Neural progenitor cell (in vitro differentiated cells): ENCODE measurements around the gene CDC42BPA. TPM values are rescaled to one million over a fixed set of nuclear protein-coding genes. Genes with fewer than 3 reads are reported as not detected.

Experiments
- DNase-seq: peaks from one replicate; pipeline ENCODE4 v3.0.0-alpha.2; 2016; ENCODE audit warnings: low spot score
- H2AFZ ChIP-seq: fragments of 200-600 bp; sonication (generic); replicated peaks from 2 replicates; pipeline ENCODE4 v1.6.1; 2016; ENCODE audit warnings: antibody characterized with exemption
- H3F3A ChIP-seq: fragments of 200-600 bp; sonication (generic); 2 replicates; pipeline ENCODE4 v1.6.1; 2016; ENCODE audit warnings: antibody characterized with exemption, low read depth
- H3K27ac ChIP-seq: fragments of 200-600 bp; sonication (generic); 2 replicates; pipeline ENCODE4 v1.5.1; 2016; ENCODE audit warnings: mild to moderate bottlenecking
- H3K27me3 ChIP-seq: fragments of 200-600 bp; sonication (generic); 2 replicates; pipeline ENCODE4 v1.6.1; 2016; ENCODE audit warnings: mild to moderate bottlenecking, moderate library complexity
- H3K36me3 ChIP-seq: fragments of 200-600 bp; sonication (generic); 2 replicates; pipeline ENCODE4 v1.5.1; 2016
- H3K4me1 ChIP-seq: fragments of 200-600 bp; sonication (generic); 2 replicates; pipeline ENCODE4 v1.6.1; 2016; ENCODE audit warnings: mixed run types
- H3K4me2 ChIP-seq: fragments of 200-600 bp; sonication (generic); 2 replicates; pipeline ENCODE4 v1.6.1; 2016
- H3K4me3 ChIP-seq: fragments of 200-600 bp; sonication (generic); 2 replicates; pipeline ENCODE4 v1.5.1; 2016
- H3K79me2 ChIP-seq: fragments of 200-600 bp; sonication (generic); 2 replicates; pipeline ENCODE4 v1.6.1; 2016; ENCODE audit warnings: low read depth
- H3K9ac ChIP-seq: fragments of 200-600 bp; sonication (generic); 2 replicates; pipeline ENCODE4 v1.6.1; 2016
- H3K9me3 ChIP-seq: fragments of 200-600 bp; sonication (generic); 2 replicates; pipeline ENCODE4 v1.5.1; 2016; ENCODE audit warnings: low read depth
- H4K20me1 ChIP-seq: fragments of 200-600 bp; sonication (generic); 2 replicates; pipeline ENCODE4 v1.6.1; 2016; ENCODE audit warnings: low read depth
- H3K27ac Mint-ChIP-seq: 3 replicates; pipeline ENCODE4 v1.8.0; 2021; ENCODE audit warnings: mixed read lengths
- H3K27me3 Mint-ChIP-seq: 2 replicates; pipeline ENCODE4 v1.8.0; 2022; ENCODE audit warnings: low read depth, mild to moderate bottlenecking, inconsistent platforms, moderate library complexity, mixed read lengths; ENCODE audit not compliant: insufficient read depth
- H3K36me3 Mint-ChIP-seq: 3 replicates; pipeline ENCODE4 v1.8.0; 2021; ENCODE audit warnings: mixed read lengths
- H3K4me1 Mint-ChIP-seq: 3 replicates; pipeline ENCODE4 v1.8.0; 2021; ENCODE audit warnings: mixed read lengths
- H3K4me3 Mint-ChIP-seq: 3 replicates; pipeline ENCODE4 v1.8.0; 2021; ENCODE audit warnings: mild to moderate bottlenecking, moderate library complexity, mixed read lengths
- H3K9me3 Mint-ChIP-seq: 3 replicates; pipeline ENCODE4 v1.8.0; 2020; ENCODE audit warnings: mixed read lengths
- EZH2 ChIP-seq: fragments of 200-600 bp; sonication (generic); IDR thresholded peaks from 2 replicates; pipeline ENCODE4 v1.6.1; 2017; ENCODE audit warnings: antibody characterized with exemption, mild to moderate bottlenecking, moderate library complexity
- EZH2phosphoT487 ChIP-seq: fragments of 200-600 bp; sonication (generic); IDR thresholded peaks from 2 replicates; pipeline ENCODE4 v1.6.1; 2017; ENCODE audit warnings: antibody characterized with exemption
- total RNA-seq: library from RNA; depleted of rRNA; stranded (reverse); fragments of >200 nt; gene quantifications from 2 replicates; pipeline ENCODE4 v1.2.3, GENCODE V29; 2015; ENCODE audit warnings: low replicate concordance
- TF ChIP-seq, protein P1 (sequence below): fragments of 200-600 bp; sonication (generic); IDR thresholded peaks from 2 replicates; pipeline ENCODE4 v1.5.1; 2017; ENCODE audit warnings: antibody characterized with exemption, mild to moderate bottlenecking

CDC42BPA gene
- total RNA-seq, 1 donor from 2014 or later = 54.7 TPM

DNA sequence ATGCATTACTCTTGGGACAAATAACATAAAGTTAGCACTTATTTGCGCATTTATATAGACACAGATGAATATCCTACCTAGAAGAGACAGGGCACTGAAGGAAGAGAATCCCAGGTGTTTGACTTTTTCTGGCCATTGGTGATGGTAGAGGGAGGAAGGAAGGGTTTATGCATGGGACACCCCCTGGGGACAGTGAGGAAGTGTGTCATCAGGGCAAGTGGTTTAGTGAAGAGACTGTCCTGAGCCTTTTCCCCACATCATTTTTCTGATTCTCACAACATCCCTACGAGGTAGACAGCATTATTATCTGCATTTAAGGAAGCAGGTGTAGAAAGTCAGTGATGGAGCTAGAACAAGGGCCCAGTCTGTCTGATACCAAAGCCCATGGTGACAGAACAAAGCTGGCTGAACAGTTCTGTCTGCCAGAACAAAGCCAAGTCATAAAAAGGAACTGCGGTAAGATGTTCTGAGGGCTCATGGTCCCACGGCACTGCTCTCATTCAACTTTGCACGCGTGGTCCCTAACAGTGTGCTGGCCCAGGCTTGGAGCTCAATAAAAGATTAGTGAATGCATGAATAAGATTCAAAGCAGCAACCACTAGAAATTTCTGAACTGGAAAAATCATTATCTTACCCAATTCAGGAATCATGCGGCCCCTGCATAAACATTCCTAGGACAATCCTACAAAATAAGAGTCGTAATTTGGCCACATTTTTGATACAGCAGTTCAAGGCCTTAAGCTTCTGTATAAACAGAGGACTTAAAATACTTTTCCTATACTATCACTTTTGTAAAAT, 12.2 kb upstream of the CDC42BPA start:
- H3K4me1 Mint-ChIP-seq = peaks cover 6% of the 10 kb centered on the region
- H3K9me3 ChIP-seq = no peaks in the 10 kb centered on the region
- peaks cover 12% of the 10 kb centered on the region for H3K9me3 Mint-ChIP-seq
- no peaks in the 10 kb centered on the region for H3F3A ChIP-seq
- no peaks in the 10 kb centered on the region for H3K27me3 ChIP-seq
- no peak overlapping the region for H3K4me2 ChIP-seq
- no peak overlapping the region for H2AFZ ChIP-seq
- H3K9ac ChIP-seq = no peak overlapping the region
- no peaks in the 10 kb centered on the region for H3K36me3 Mint-ChIP-seq
- H3K4me1 ChIP-seq = no peaks in the 10 kb centered on the region
- no peak overlapping the region for H3K4me3 ChIP-seq
- H3K27ac Mint-ChIP-seq = no peak overlapping the region
- DNase-seq = no peak
- TF ChIP-seq, protein P1, sequence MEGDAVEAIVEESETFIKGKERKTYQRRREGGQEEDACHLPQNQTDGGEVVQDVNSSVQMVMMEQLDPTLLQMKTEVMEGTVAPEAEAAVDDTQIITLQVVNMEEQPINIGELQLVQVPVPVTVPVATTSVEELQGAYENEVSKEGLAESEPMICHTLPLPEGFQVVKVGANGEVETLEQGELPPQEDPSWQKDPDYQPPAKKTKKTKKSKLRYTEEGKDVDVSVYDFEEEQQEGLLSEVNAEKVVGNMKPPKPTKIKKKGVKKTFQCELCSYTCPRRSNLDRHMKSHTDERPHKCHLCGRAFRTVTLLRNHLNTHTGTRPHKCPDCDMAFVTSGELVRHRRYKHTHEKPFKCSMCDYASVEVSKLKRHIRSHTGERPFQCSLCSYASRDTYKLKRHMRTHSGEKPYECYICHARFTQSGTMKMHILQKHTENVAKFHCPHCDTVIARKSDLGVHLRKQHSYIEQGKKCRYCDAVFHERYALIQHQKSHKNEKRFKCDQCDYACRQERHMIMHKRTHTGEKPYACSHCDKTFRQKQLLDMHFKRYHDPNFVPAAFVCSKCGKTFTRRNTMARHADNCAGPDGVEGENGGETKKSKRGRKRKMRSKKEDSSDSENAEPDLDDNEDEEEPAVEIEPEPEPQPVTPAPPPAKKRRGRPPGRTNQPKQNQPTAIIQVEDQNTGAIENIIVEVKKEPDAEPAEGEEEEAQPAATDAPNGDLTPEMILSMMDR = no peak
- TF ChIP-seq EZH2 (no peak), EZH2phosphoT487 (no peak)
- no peaks in the 10 kb centered on the region for H3K36me3 ChIP-seq
- no peaks in the 10 kb centered on the region for H3K79me2 ChIP-seq
- no peak overlapping the region for H3K27ac ChIP-seq
- H3K27me3 Mint-ChIP-seq = peaks cover 11% of the 10 kb centered on the region
- H4K20me1 ChIP-seq = no peaks in the 10 kb centered on the region
- no peak overlapping the region for H3K4me3 Mint-ChIP-seq

GRCh38 chr1:227328405-227329019, 10.2 kb upstream of the CDC42BPA start:
- TF ChIP-seq EZH2phosphoT487 = no peak
- Histone ChIP-seq H4K20me1 (no peaks in the 10 kb centered on the region), H3F3A (no peaks in the 10 kb centered on the region), H3K9ac (no peak overlapping the region), H3K79me2 (no peaks in the 10 kb centered on the region), H3K9me3 (no peaks in the 10 kb centered on the region), H2AFZ (no peak overlapping the region), H3K4me3 (no peak overlapping the region), H3K27ac (no peak overlapping the region), H3K4me2 (no peak overlapping the region), H3K27me3 (no peaks in the 10 kb centered on the region), H3K4me1 (no peaks in the 10 kb centered on the region), H3K36me3 (no peaks in the 10 kb centered on the region)
- Mint-ChIP-seq H3K4me1 (peaks cover 6% of the 10 kb centered on the region), H3K27me3 (peaks cover 9% of the 10 kb centered on the region), H3K36me3 (no peaks in the 10 kb centered on the region), H3K4me3 (no peak overlapping the region), H3K27ac (no peak overlapping the region), H3K9me3 (peaks cover 9% of the 10 kb centered on the region)
- DNase-seq = no peak

GRCh38 chr1:227325156-227325555, 6.9 kb upstream of the CDC42BPA start:
- Mint-ChIP-seq H3K4me3 (no peak overlapping the region), H3K9me3 (peaks cover 2% of the 10 kb centered on the region), H3K36me3 (no peaks in the 10 kb centered on the region), H3K27me3 (peaks cover 7% of the 10 kb centered on the region), H3K27ac (no peak overlapping the region), H3K4me1 (peaks cover 9% of the 10 kb centered on the region)
- Histone ChIP-seq H3K4me2 (no peak overlapping the region), H2AFZ (no peak overlapping the region), H4K20me1 (no peaks in the 10 kb centered on the region), H3K9me3 (no peaks in the 10 kb centered on the region), H3K4me3 (no peak overlapping the region), H3F3A (peaks cover 8% of the 10 kb centered on the region), H3K36me3 (no peaks in the 10 kb centered on the region), H3K4me1 (peaks cover 10% of the 10 kb centered on the region), H3K27ac (no peak overlapping the region), H3K9ac (no peak overlapping the region), H3K27me3 (no peaks in the 10 kb centered on the region), H3K79me2 (no peaks in the 10 kb centered on the region)
- no peak for DNase-seq
- TF ChIP-seq EZH2phosphoT487 (no peak), EZH2 (no peak)
- TF ChIP-seq, protein P1 = no peak

GRCh38 chr1:227323967-227324268, 5.6 kb upstream of the CDC42BPA start:
- no peaks in the 10 kb centered on the region for H3K27me3 ChIP-seq
- no peak overlapping the region for H3K9ac ChIP-seq
- H3K4me1 ChIP-seq = peaks cover 21% of the 10 kb centered on the region
- H3K4me3 Mint-ChIP-seq = no peak overlapping the region
- no peak overlapping the region for H3K27ac Mint-ChIP-seq
- no peaks in the 10 kb centered on the region for H3K36me3 ChIP-seq
- no peak overlapping the region for H3K4me3 ChIP-seq
- peaks cover 4% of the 10 kb centered on the region for H3K9me3 Mint-ChIP-seq
- TF ChIP-seq EZH2phosphoT487 (no peak), EZH2 (no peak)
- TF ChIP-seq, protein P1 = no peak
- no peak overlapping the region for H3K4me2 ChIP-seq
- H3K79me2 ChIP-seq = no peaks in the 10 kb centered on the region
- no peak for DNase-seq
- H3K27ac ChIP-seq = no peak overlapping the region
- no peaks in the 10 kb centered on the region for H3K36me3 Mint-ChIP-seq
- H3K27me3 Mint-ChIP-seq = no peaks in the 10 kb centered on the region
- no peak overlapping the region for H2AFZ ChIP-seq
- no peaks in the 10 kb centered on the region for H4K20me1 ChIP-seq
- H3K4me1 Mint-ChIP-seq = peaks cover 20% of the 10 kb centered on the region
- H3F3A ChIP-seq = peaks cover 20% of the 10 kb centered on the region
- H3K9me3 ChIP-seq = no peaks in the 10 kb centered on the region
